HL-60/S4 (cell line): ENCODE results near the gene CLPSL2.

ENCODE experiments used
- in situ Hi-C: fragments of 300-500 bp; cut with MboI; formaldehyde crosslinking; loops from 2 replicates; pipeline ENCODE4 v1.14.3; 2022; ENCODE audit warnings: low sequenced_read_pairs

The CLPSL2 gene, protein sequence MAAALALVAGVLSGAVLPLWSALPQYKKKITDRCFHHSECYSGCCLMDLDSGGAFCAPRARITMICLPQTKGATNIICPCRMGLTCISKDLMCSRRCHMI

DNA sequence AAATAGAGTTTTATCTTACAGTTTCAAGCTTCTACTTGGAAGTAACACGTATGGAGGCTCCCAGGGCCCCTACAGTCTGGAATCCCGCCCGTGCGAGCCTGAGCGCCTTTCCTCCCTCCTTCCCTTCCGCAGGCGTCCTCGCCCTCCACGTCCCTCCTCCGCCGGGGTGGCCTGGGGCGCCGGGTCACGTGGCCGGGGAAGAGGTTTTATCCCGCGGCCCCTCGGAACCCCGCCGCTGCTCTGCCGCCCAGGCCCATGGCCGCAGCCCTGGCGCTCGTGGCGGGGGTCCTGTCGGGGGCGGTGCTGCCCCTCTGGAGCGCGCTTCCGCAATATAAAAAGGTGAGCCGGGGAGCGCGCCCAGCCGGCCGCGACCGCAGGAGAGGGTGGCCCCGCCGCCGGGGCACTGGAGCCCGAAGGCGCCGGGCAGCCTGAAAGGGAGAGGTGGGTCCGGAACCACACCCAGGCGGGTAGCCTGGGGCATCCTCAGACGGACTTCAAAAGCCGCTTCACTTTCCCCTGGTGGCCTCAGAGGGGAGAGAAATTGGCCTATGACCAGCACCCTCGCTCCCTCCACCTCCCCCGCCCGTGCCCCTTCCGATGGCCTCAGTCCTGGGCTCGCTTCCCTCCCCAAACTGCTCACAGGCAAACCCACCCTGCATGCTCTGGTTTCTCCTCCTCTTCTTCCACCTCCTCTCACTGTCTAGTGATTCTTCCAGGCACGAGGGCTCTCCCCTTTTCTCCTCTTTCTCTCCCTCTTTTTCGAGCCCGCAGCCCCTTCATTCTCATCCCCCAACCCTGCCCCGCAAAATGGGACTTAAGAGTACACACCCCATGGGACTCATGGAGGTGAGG lies at the start of gene CLPSL2:
CLPSL2 (plus strand) TSS at position 235 of the 852 bp plus-strand sequence; CDS start at position 256, 21 bp downstream.
- in situ Hi-C loops = no loop called here

DNA sequence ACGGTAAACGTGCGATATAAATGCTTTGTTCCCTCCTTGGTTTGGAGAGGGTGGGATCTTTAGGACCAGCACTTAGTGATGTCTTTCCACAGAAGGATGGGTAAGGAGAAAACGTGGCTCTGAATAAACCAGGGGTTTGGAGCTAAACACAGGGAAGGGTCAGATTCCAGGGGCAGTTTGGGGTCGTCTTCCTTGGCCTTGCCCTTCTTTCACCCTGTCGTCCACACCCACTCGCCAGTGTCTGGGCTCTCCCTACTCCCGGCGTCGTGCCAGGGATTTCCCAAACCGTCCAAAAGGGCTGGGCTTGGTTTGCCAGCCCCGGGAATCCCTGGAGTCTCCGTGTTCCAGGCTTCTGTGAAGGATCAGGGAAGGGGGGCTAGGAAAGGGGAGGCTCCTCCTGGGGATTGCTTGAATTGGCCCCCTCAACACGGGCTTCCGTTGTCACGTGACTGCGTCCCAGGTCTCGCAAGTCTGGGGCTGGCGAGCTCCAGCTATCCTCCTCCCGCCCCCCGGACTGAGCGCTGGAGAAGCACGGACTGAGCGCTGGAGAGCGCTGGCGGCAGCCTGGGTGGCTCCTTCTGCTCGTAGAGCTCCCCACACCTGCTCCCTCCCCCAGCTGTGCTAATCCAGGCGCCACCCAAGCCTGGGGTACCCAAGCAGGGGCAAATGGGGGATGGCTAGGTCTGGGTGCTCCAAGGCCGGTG lies 49.0 kb upstream of the CLPSL2 start:
- in situ Hi-C loops = no loop called here

DNA sequence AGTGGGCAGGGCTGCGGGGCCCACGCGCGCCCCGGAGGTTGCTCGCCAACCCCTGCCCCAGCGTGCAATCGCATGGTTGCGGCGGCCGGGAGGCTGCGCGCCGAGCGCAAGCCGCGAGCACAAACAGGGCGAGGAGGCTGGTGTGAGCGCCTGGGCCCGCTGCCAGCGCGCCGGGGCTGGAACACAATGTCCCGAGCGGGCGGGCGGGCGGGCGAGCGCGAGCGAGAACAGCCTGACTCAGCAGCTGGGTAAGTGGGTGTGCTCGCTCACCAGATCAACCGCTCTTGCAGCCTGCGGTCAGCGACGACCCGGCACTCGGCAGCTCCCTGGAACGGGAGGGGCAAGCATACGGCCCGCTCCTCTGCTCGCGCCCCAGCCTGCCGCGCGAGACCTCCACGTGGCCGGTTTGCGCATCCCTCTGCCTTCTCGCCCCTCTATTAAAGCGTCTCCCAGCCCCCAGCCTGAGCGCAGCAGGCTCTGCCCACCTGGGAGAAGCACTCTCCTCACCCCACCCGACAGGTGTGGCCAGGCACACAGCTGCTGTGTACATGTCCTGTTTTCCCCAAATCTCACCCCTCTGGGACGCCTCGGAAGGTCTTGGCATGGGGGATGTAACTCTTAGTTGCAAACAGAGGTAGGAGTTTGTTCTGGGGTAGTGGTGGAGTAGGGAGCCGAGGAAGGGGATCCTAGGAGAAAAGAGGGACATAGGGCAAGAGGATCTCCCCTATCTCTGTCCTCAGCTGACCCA lies 48.3 kb upstream of the CLPSL2 start:
- in situ Hi-C loops = no loop called here

DNA sequence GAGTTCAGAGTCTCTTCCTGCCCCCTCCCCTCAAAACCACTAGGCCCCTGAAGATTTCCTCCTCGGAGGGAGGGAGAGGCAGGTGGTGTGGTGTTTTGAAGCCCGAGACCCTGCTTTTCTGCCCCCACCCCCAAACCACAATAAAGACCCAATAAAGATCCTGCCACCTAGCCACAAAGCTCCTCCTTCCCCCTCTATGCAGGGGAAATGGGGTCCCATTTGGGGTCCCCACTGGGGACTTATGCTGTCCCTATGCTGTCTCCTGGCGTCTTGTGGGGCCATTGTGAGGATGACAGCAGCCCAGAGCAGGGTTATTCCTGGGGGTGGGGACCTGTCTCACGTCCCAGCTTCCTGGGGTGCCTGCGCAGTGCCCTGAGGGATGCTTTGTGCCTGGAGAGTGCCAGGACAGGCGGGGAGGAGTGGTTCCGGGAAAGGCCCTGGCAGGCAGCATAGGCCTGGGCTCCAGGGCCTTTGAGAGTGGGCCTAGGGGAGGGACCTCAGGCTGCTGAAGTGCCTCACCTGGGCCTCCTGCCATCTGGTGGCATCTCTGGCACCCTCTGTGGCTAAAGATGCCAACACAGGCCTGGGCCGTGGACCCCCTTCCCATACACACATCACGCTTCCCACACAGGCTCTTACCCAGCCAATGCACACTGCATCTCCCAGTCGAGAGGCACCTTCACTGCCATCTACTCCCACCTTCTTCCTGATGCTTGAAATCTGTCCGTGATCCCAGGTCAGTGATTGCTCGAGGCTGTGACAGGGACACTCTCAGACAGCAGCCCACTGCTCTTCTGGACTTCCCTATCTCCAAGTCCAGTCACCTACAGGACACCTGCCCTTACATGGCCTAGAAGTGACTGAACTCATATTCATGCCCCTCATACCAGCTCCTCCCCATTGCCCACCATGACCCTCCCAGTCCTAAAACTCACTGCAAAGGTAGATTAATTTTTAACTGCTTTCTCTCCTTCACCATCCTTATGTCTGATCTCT lies 47.4 kb upstream of the CLPSL2 start:
- in situ Hi-C loops = no loop called here

GRCh38 chr6:35729722-35730121 lies 46.7 kb upstream of the CLPSL2 start:
- in situ Hi-C loops = loop anchor here (10.0 kb wide), 1 partner anchor 435 kb away; the partner anchor contains the start of gene DEF6

DNA sequence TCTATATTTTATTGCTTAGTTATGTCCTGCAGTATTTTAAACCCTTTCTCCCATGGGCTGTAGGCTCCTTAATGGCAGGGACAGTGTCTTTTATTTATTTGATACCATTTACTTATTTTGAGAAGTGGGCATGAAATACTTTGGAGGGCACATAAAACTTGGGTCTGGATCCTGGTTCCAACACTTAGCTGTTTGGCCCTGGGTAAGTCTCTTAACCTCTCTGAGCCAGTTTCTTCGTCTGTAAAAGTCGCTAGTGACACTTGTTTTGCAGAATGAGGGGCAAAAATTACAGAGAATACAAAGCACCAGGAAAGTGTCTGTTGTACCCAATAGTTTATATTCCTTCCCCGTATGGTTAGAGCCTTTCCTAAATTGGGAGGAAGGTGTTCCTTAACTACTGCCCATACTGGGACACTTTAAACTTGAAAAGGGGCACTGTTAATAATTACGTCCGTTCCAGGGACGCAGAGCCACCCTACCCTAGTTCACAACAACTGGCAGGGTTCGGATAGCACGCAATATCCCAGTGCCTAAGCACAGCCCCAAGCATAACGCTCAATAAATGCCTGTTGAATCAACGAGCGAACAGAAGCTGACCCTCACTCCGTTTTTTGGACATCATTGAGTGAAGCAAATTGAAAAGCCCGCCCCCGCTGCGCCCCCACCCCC lies 45.5 kb upstream of the CLPSL2 start:
- in situ Hi-C loops = loop anchor here (10.0 kb wide), 1 partner anchor 436 kb away; the partner anchor contains the start of gene DEF6

GRCh38 chr6:35731414-35731735 lies 45.0 kb upstream of the CLPSL2 start:
- in situ Hi-C loops = loop anchor here (10.0 kb wide), 1 partner anchor 437 kb away; the partner anchor contains the start of gene DEF6

DNA sequence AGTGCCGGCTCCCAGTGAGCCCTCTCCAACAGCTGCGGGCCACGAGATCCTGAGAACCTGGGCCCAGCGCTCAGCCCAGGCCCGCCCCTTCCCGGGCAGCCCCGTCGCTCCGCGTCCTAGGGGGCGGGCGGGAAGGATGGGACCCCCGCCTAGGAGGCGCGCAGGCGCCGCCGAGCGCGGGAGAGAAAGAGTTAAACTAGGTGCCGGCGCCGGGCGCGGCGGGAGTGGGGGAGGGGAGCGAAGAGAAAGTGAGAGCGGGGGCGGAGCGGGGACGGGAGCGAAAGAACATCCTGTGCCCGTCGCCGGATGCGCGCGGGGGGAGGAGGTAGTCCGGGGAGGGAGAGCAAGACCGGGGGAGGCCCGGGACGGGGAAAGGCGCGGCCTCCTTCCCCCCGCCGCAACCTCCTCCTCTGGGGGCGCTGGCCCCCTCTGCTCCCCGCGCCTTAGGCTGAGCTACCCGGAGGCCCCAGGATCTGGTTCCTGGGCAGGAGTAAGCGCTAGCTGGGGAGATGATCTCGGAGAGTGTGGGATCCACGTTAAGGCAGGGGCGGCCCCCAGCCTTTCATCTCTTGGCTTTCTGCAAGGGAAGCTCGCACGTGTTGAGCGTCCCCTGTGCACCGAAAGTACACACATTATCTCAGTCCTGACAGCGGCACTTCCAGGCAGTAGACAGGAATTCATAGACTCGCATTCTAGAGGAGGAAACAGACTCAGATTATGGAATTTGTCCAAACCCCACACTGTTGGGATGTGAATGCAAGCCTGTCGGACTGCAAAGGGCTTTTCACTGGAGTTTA lies 44.5 kb upstream of the CLPSL2 start:
- in situ Hi-C loops = loop anchor here (10.0 kb wide), 1 partner anchor 437 kb away; the partner anchor contains the start of gene DEF6

- in situ Hi-C loops = loop anchor here (10.0 kb wide), 1 partner anchor 439 kb away; the partner anchor contains the start of gene DEF6
Observed at GRCh38 chr6:35733633-35734032, 42.8 kb upstream of the CLPSL2 start.

- in situ Hi-C loops = loop anchor here (10.0 kb wide), 1 partner anchor 440 kb away; the partner anchor contains the start of gene DEF6
Observed at GRCh38 chr6:35734319-35734718, 42.1 kb upstream of the CLPSL2 start.

DNA sequence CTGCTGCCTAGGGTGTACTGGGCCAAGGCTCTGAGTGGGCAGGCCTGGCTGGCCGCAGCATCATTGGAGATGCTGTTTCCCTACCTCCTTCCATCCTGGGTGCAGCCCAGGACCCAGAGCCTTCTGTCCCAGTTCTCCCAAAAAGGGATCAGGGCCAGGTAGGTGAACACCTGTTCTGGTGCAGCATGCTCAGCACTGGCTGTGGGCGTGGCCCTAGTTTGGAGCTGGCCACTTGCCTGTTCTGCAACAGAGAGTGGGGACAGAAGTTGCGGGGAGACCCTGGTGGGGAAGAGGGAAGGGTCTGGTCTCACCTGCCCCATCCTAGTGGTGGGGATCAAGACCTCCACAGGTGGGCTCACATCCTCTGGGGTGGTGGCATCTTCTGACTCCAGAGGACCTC lies 40.9 kb upstream of the CLPSL2 start:
- in situ Hi-C loops = loop anchor here (5.0 to 10.0 kb wide), 2 partner anchors 153 to 441 kb away; partner anchors contain the start of gene DEF6

GRCh38 chr6:35736253-35736894 lies 40.0 kb upstream of the CLPSL2 start:
- in situ Hi-C loops = loop anchor here (5.0 to 10.0 kb wide), 2 partner anchors 154 to 442 kb away; partner anchors contain the start of gene DEF6

DNA sequence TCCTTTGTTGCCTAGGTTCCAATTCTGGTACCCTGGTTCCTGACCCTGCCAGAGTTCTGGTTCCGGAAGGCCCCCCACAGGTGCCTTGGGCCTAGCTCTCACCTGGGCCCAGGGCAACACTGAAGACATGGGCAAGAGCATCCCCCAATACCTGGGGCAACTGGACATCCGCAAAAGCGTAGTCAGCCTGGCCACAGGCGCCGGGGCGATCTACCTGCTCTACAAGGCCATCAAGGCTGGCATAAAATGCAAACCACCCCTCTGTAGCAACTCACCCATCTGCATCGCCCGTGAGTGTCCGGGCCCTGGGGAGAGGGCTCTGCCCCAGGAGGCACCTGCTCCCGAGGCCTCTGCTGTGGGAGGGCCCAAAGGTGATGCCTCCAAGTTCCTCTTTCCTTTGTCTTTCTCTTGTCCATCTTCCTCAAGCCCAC lies 39.4 kb upstream of the CLPSL2 start, which contains the start of gene ARMC12:
ARMC12 (plus strand) TSS at position 51 of the 431 bp plus-strand sequence; CDS start at position 128, 77 bp downstream.
- in situ Hi-C loops = loop anchor here (5.0 to 10.0 kb wide), 2 partner anchors 155 to 442 kb away; partner anchors contain the start of gene DEF6

GRCh38 chr6:35737413-35738211 lies 38.8 kb upstream of the CLPSL2 start:
- in situ Hi-C loops = loop anchor here (5.0 to 10.0 kb wide), 2 partner anchors 155 to 443 kb away; partner anchors contain the start of gene DEF6

DNA sequence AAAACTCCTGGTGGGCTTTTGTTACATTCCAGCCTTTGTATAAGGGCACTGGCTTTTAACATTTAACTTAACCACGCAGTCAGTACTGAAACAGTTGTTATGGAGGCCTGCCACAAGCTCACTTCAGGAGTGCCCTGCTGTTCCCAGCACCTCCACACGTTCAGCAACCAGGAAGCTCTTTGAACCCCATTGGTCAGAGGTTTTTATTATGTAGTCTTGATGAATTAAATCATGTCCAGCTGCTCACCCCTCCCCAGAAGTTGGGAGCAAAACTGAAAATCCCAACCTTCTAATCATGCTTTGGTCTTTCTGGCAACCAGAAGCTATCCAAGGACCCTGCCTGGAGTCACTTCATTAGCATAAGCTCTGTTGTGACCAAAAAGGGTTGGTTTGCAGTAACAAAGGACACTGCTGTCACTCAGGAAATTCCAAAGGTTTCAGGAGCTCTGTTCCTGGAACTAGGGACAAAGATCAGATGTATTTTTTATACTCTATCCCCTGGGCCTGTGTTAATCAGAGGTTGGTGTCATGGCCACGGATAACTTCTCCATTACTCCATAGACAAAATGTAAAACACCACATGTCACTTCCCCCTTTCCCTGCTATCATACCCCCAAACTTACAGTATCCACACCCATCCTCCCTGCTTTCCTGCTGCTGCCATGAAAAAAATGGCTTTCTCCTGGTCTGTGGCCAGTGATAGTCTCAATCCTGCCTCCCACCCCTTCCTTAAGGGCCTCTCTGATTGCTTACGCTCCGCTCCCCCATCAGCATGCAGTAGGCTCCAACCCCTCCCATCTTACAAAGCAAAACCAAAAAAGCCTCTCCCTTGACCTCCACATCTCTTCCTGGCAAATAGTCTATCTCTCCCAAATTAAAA lies 36.5 kb upstream of the CLPSL2 start:
- in situ Hi-C loops = loop anchor here (5.0 to 10.0 kb wide), 2 partner anchors 158 to 445 kb away; partner anchors contain the start of gene DEF6
